COLO829 (cell line): ENCODE results near the gene LMX1A.
A peak's percentile ranks its signal among the peaks of the same experiment; 100 is the strongest.

Experiments used
- DNase-seq: peaks from one replicate; pipeline ENCODE4 v3.0.0; 2012; ENCODE audit warnings: low spot score

The LMX1A gene

GRCh38 chr1:165265196-165265838, 91.2 kb downstream of the LMX1A start:
- no peak for DNase-seq

- DNase-seq: no peak
These were observed 96.6 kb downstream of the LMX1A start for GRCh38 chr1:165259706-165260428.

- DNase-seq: no peak
These were observed 97.3 kb downstream of the LMX1A start for GRCh38 chr1:165259236-165259635.

- peak; percentile 84 for DNase-seq
These were observed 98.5 kb downstream of the LMX1A start for GRCh38 chr1:165257969-165258459.

GRCh38 chr1:165254896-165255625, 101.5 kb downstream of the LMX1A start:
- no peak for DNase-seq

- DNase-seq: no peak
These were observed 102.1 kb downstream of the LMX1A start for GRCh38 chr1:165254376-165254775.

GRCh38 chr1:165253818-165254254, 102.7 kb downstream of the LMX1A start:
- DNase-seq: no peak

GRCh38 chr1:165248969-165249571, 107.4 kb downstream of the LMX1A start:
- no peak for DNase-seq

- DNase-seq: no peak
These were observed 114.6 kb downstream of the LMX1A start for GRCh38 chr1:165241952-165242351.

GRCh38 chr1:165241321-165241720, 115.2 kb downstream of the LMX1A start:
- DNase-seq: no peak

GRCh38 chr1:165240492-165240891, 116.0 kb downstream of the LMX1A start:
- no peak for DNase-seq

GRCh38 chr1:165239873-165240272, 116.6 kb downstream of the LMX1A start:
- no peak for DNase-seq

- DNase-seq: no peak
These were observed 120.7 kb downstream of the LMX1A start for GRCh38 chr1:165235777-165236291.

- no peak for DNase-seq
These were observed 121.2 kb downstream of the LMX1A start for GRCh38 chr1:165235155-165235776.

- no peak for DNase-seq
These were observed 122.4 kb downstream of the LMX1A start for GRCh38 chr1:165234149-165234548.

GRCh38 chr1:165228676-165229075, 127.8 kb downstream of the LMX1A start:
- DNase-seq: no peak

- DNase-seq: no peak
These were observed 128.3 kb downstream of the LMX1A start for GRCh38 chr1:165228111-165228655.

- no peak for DNase-seq
These were observed 130.2 kb downstream of the LMX1A start for GRCh38 chr1:165226326-165226725.

- DNase-seq: no peak
These were observed 130.9 kb downstream of the LMX1A start for GRCh38 chr1:165225650-165226049.

- DNase-seq: no peak
These were observed 131.5 kb downstream of the LMX1A start for GRCh38 chr1:165225062-165225461.

- DNase-seq: no peak
These were observed 132.0 kb downstream of the LMX1A start for GRCh38 chr1:165224504-165224903.
